Osteocyte (in vitro differentiated cells): ENCODE data around the gene NT5DC3. TPM values are rescaled to one million over a fixed set of nuclear protein-coding genes. Genes with fewer than 3 reads are reported as not detected.

Experiments
- DNase-seq: peaks from one replicate; pipeline ENCODE4 v3.0.0; 2021; ENCODE audit warnings: mixed read lengths; ENCODE audit not compliant: unreplicated experiment; ENCODE audit errors: extremely low spot score
- H3K27ac Mint-ChIP-seq: one replicate; pipeline ENCODE4 v1.8.0; 2021; ENCODE audit warnings: mild to moderate bottlenecking, mixed read lengths; ENCODE audit not compliant: unreplicated experiment
- H3K27me3 Mint-ChIP-seq: one replicate; pipeline ENCODE4 v1.8.0; 2021; ENCODE audit warnings: mixed read lengths; ENCODE audit not compliant: unreplicated experiment
- H3K36me3 Mint-ChIP-seq: one replicate; pipeline ENCODE4 v1.8.0; 2021; ENCODE audit warnings: mixed read lengths; ENCODE audit not compliant: unreplicated experiment
- H3K4me1 Mint-ChIP-seq: one replicate; pipeline ENCODE4 v1.8.0; 2021; ENCODE audit warnings: mixed read lengths; ENCODE audit not compliant: unreplicated experiment
- H3K4me3 Mint-ChIP-seq: one replicate; pipeline ENCODE4 v1.8.0; 2021; ENCODE audit warnings: mild to moderate bottlenecking, moderate library complexity, mixed read lengths; ENCODE audit not compliant: unreplicated experiment
- H3K9me3 Mint-ChIP-seq: one replicate; pipeline ENCODE4 v1.8.0; 2021; ENCODE audit warnings: mixed read lengths; ENCODE audit not compliant: unreplicated experiment
- CTCF ChIP-seq: fragments of 200-600 bp; sonication (generic); IDR thresholded peaks from 2 replicates; pipeline ENCODE4 v1.5.0; 2021; ENCODE audit warnings: antibody characterized with exemption, mild to moderate bottlenecking, moderate library complexity
- total RNA-seq: library from RNA; stranded (reverse); gene quantifications from 2 replicates; pipeline ENCODE4 v1.2.1, GENCODE V29; 2021

Gene NT5DC3
- total RNA-seq, 1 donor from 2014 or later: 12.5 TPM

DNA sequence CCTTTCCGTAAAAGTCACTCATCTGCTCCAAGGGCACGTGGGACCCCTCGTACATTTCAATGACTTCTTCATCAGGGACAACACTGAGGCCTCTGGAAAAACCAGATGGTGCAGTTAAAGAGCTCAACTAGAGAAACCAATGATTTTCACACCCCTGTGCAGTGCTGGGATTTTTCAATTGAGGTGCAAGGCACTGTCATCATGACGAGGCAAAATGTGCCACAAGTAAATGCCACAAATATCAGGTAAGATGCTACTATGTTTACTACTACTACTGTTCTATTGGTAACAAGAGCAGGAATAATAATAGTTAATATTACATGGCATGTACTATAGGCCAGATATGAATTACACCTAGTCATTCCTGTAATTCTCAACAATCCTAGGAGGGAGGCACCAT, 42.4 kb downstream of the NT5DC3 start:
- no peak for TF ChIP-seq CTCF
- no peak for DNase-seq
- Mint-ChIP-seq H3K27me3 (no peaks in the 10 kb centered on the region), H3K27ac (no peak overlapping the region), H3K36me3 (peaks cover 9% of the 10 kb centered on the region), H3K4me1 (peaks cover 13% of the 10 kb centered on the region), H3K9me3 (no peaks in the 10 kb centered on the region), H3K4me3 (no peak overlapping the region)

DNA sequence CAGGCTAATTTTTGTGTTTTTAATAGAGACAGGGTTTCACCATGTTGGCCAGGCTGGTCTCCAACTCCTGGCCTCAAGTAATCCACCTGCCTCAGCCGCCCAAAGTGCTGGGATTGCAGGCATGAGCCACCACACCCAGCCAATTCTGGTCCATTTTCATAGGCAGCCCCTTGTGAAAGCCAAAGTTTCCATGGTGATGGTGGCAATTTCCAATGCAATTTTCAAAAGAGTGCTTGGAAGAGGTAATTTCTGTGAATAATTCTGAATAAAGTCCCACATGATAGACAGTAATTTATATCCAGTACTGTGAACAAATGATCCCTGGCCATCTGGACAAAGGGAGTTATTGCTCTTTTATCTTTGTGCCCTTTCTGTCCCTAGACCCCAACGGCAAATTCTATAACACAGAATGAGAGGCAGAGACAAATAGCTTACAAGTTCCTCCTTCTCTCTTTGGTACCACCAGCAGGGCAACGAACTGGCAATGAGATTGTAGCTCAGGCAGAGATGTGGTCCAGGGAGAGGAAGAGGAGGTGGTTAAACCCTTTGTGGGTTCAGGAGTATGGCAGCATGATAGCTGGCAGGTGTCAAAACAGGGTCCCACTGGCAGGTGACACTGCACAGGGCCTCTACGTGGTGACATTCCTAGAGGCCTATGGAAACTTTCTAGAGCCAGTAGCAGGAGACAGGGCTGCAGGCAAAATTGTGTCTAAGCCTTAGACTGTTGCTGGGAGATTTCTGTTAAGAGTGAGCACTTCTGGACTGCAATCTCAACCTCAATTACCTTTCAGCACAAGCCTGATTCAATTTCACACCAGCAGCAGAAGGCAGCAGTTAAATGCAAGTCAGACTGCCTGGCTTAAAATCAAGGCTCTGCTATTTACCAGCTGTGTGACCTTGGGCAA, 46.5 kb downstream of the NT5DC3 start:
- Mint-ChIP-seq H3K27ac (no peak overlapping the region), H3K4me1 (peaks cover under 1% of the 10 kb centered on the region), H3K27me3 (no peaks in the 10 kb centered on the region), H3K4me3 (no peak overlapping the region), H3K9me3 (no peaks in the 10 kb centered on the region), H3K36me3 (peaks cover 16% of the 10 kb centered on the region)
- no peak for TF ChIP-seq CTCF
- no peak for DNase-seq

DNA sequence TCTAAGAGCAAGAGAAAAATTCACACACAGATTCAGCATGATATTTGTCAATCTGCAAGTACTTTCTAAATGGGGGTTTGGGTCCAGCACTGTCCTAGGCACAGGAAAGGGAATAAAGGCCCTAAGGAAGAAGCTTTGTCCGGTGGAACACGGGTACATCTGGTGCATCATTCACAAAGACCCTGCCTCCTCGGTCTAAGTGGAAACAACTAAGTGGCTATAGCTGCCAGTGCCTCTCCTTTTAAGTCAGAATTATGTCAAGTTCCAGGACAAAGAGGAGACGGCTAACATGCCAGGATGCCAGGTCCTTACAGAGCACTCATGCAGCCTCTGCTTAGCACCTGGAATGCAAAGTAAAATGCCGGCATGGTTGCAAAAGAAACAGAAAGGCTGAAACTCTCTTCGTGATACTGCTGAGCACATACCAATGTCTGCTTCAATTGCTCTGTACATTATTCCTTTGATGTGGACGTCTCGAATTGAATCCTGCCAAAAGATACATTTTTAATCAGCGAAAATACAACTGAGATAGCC, 47.5 kb downstream of the NT5DC3 start:
- Mint-ChIP-seq H3K9me3 (no peaks in the 10 kb centered on the region), H3K36me3 (peaks cover 16% of the 10 kb centered on the region), H3K4me3 (no peak overlapping the region), H3K4me1 (no peaks in the 10 kb centered on the region), H3K27me3 (no peaks in the 10 kb centered on the region), H3K27ac (no peak overlapping the region)
- no peak for DNase-seq
- TF ChIP-seq CTCF: no peak

DNA sequence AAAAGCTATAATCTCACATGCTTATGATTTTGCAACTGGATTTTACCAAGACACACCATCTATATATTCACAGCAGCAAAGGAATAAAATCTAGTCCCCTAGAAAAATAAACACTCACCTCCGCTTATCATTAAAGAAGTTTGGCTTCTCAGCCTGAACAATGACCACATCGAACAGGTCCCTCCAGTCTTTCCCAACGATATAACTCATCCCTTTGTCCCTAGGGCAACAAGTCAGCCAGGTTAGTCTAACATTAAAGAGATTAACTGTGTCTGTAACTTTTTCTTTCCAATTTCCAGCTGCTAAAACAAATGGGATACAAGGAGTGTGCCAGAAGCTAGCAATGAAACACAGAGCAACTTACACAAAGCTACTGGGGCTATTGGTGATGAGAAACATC, 48.0 kb downstream of the NT5DC3 start:
- no peak for TF ChIP-seq CTCF
- Mint-ChIP-seq H3K4me3 (no peak overlapping the region), H3K27ac (no peak overlapping the region), H3K9me3 (no peaks in the 10 kb centered on the region), H3K36me3 (peaks cover 16% of the 10 kb centered on the region), H3K4me1 (no peaks in the 10 kb centered on the region), H3K27me3 (no peaks in the 10 kb centered on the region)
- DNase-seq: no peak

DNA sequence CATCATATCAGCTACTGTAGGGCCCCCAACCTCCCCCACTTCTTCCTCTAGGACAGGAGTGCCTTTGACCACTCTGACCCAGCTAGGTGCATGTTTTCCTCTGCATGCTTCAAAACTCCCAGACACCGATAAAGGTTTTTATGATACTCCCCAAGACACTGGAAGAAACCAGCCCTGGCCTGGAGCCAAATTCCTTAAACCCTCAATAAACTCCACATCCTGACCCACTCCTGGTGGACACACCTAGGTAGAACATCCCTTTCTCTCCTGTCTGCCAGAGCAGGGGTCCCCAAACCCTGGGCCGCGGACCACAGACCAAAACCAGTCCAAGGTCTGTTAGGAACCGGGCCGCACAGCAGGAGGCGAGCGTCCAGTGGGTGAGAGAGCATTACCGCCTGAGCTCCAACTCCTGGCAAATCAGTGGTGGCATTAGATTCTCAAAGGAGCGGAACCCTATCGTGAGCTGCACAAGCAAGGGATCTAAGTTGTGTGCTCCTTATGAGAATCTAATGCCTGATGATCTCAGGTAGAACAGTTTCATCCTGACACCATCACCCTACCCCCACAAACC, 49.6 kb downstream of the NT5DC3 start:
- H3K4me3 Mint-ChIP-seq: no peak overlapping the region
- TF ChIP-seq CTCF: no peak

More for the DNA sequence above, 49.6 kb downstream of the NT5DC3 start:
- no peaks in the 10 kb centered on the region for H3K27me3 Mint-ChIP-seq
- H3K27ac Mint-ChIP-seq: peak overlapping the region; percentile 31
- no peak for DNase-seq
- no peaks in the 10 kb centered on the region for H3K9me3 Mint-ChIP-seq
- no peaks in the 10 kb centered on the region for H3K4me1 Mint-ChIP-seq
- peaks cover 9% of the 10 kb centered on the region for H3K36me3 Mint-ChIP-seq
